Measurements from ENCODE around the gene ZNF664.

Gene ZNF664

GRCh38 chr12:124013073-124013472 is 40.1 kb downstream of the ZNF664 start:
- no peak for DNase-seq

DNA sequence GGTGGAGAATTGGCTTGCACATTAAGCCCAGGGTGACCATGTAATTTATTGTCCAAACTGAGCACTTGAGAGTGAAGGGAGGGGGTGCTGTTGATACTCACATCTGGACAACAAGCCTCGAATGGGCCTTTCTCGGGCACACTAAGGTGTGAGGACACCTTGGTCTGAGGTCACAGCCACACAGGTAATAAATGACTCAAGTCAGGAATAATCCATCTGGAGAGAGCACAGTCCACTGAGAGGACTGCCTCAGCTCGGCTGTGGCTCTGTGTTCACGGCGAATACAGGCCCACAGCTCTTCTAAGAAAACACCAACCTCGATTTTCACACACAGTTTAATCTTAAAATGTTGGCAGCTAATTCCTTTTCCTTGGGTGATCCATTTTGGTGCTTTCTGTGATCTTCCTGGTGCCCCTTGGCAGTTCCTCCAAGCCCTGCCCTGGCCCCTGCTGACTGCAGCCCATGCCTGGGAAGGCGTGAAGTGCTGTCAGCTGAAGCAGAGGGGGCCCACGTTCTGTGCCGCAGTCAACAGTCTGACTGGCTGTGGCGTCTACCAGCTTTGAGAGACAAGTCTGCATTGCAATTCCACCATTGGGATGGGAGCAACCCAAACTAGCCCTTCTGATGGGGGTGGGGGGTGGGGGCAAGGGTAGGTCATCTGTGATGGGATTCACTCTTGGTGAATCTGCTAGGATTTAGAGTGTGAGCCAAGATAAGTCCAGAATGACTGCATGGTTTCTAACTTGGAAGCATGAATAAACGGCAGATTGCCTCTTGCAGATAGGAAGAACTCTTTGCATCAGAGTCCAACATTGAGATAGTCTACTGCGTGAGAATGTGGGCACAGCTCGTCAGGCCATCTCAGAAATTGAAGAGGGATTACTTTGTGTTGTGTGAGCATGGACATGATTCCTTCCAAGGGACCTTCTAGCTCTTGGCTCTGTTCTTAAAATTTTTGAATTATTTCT is 42.8 kb downstream of the ZNF664 start:
- no peak for DNase-seq

- no peak for DNase-seq
Observed at GRCh38 chr12:124017064-124017463, 44.0 kb downstream of the ZNF664 start.

DNA sequence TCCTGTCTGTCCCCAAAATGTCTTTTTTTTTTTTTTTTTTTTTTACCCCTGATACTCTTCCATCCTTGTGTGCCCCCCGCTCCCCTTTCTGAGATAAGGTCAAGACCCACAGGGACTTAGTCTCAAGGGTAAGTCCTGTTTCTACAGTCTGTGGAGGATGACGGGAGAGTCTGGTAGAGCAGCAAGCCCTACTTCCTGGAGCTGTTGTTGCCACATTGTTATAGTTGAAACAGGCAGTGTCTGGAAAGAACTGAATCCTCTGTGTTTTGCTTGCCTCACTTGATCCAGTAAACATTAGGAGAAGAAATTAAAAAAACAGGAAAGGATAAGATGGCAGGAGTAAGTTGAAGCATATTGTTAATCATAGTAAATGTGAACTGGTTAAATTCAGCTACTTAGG is 45.5 kb downstream of the ZNF664 start:
- DNase-seq, result no peak

DNA sequence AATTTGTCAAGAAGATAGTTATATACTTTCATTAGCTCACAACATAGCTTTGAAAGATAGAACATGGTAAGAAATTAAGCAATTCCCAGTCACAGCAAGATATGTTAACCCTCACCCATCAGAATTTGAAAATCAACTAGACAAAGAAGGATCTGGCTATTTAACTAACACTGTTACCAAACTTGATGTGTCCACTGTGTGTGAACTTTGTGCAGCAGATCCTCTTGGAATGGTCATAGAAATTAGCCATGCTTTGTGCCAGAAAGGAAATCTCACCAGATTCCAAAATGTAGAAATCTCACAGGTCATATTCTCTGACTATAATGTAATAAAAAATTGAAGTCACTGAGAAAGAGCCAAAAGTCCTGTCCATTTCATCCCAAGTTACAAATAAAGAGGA is 46.1 kb downstream of the ZNF664 start:
- no peak for DNase-seq

- DNase-seq, result no peak
Observed at GRCh38 chr12:124020514-124020949, 47.5 kb downstream of the ZNF664 start.

- no peak for DNase-seq
Observed at GRCh38 chr12:124021007-124021406, 48.0 kb downstream of the ZNF664 start.

GRCh38 chr12:124022161-124022560 is 49.1 kb downstream of the ZNF664 start:
- no peak for DNase-seq

GRCh38 chr12:124024263-124024678 is 51.3 kb downstream of the ZNF664 start:
- DNase-seq, result no peak

DNA sequence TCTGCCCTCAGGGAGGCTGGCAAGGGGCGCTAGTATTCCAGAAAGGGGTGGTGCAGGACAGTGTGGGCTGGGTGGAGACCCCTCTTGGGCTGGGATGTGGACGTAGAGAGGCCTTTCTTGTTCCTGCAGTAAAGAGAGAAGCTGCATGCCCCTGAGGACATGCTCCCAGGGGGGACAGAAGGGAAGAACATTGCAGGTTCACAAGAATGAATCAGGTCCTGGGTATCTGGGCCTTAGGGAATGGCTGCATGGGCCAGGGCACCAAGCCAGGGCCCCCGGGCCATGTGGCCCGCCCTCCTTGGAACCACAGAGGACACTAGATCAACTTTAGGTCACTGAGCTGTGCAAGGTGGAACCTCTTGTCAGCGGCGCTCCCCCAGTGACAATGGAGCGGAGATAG is 51.8 kb downstream of the ZNF664 start:
- no peak for DNase-seq

DNA sequence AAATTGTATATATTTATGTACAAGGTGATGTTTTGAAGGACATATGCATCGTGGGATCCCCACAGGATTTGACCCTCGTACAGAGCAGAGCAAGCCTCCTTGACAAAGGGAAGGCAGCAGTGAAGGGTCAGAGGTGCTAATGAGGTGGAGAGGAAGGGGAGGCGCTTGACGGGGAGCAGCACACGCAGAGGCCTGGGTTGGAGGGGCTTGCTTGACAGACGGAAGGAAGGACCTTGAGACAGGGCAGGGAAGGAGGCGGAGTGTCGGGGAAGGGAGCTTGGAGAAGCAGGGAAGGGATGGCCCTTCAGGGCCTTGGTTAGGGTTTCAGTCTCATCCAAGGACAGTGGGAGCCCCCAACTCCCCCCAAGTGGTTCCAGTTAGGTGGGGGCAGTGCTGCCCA is 52.6 kb downstream of the ZNF664 start:
- no peak for DNase-seq

DNA sequence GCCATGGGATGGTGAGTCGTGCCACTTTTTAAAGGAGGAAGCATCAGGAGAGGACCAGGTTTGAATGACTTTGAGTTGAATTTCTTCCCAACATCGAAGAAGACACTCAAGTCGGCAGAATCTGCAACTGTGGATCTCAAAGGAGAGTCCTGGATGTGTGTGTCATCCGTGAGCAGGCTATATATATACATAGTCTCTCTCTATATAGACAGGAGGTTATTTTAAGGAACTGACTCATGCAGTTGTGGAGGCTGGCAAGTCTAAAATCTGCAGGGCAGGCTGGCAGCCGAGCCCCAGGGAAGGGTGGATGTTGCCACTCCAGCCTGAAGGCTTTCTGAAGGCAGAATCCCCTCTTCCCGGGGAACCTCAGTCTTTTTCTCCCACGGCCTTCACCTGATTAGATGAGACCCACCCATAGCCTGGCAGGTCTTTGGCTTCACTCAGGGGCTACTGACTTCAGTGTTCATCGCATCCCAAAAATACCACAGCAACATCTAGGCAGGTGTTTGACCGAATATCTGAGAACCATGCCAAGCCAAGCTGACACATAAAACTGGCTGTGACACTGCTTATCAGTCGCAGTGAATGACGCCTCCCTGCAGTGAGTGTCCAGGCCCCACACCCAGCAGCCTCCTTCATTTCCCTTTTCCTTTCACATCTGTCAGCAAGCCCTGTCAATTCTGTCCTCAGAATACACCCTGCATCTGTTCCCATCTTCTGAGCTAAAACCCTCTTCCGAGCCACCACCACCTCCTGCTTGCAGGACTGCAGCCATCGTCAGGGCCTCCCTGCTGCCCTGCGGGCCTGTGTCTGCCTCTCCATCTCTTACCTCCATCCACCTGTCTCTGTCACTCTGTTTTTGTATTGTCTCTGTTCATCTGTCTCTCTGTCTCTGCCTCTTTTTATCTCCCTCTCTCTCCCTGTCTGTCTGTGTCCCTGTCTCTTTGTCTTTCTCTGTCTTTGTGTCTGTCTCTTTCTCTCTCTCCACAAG is 54.0 kb downstream of the ZNF664 start:
- DNase-seq, result no peak

DNA sequence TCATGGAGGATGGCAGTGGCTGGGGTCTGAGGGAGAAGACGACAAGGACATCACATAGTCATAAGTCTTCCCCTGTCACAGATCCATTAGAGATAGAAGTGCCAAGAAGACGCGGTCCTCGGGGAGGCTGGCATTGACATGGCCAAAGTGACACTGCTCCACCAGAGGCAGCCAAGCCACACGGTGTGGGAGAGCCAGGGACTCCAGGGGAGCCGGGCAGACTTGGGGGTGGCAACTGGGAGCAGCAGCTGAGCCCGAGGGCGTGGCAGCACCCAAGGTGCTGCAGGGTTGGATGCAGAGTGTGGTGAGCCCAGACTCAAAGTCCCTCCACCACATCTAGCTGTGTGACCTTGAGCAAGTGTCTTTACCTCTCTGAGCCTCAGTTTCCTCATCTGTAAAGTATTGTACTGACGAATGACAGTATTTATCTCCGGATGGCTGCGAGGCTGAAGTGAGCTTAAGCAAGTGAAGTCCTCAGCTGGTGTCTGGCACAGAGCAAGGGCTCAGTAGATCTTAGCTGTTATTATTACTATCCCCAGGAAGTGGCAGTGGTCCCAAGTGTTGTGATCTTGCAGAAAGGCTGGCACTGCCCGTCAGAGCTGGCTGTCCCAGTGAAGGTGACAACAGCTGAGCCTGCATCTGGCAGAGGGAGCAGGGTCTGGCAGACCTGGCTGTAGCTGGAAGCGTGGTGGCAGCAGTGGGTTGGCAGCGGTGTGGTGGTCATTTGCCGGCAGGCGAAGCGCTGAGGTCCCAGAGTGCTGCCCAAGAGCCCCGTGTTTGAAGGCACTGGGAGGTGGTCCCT is 54.9 kb downstream of the ZNF664 start:
- DNase-seq, result no peak

DNA sequence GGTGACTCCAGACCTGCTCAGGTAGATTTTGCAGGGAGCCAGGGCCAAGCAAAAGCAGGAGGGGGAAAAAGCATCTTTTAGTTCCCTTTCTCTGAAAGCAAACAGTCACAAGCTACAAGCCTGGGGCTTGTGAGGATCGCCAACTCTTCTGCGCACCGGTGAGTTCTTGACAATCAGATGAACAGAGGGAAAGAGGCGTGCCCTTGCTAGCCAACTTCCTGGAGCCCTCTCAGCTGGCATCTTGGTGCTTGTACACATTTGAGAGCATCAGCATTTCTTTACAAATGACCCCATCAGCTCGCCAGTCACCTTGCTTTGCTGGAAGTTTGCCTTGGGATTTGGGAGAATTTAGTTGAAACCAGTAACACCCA is 55.5 kb downstream of the ZNF664 start:
- no peak for DNase-seq

- DNase-seq, result no peak
Observed at GRCh38 chr12:124030008-124030407, 57.0 kb downstream of the ZNF664 start.

GRCh38 chr12:124030510-124030909 is 57.5 kb downstream of the ZNF664 start:
- DNase-seq, result no peak

GRCh38 chr12:124031058-124031457 is 58.0 kb downstream of the ZNF664 start:
- DNase-seq, result no peak

DNA sequence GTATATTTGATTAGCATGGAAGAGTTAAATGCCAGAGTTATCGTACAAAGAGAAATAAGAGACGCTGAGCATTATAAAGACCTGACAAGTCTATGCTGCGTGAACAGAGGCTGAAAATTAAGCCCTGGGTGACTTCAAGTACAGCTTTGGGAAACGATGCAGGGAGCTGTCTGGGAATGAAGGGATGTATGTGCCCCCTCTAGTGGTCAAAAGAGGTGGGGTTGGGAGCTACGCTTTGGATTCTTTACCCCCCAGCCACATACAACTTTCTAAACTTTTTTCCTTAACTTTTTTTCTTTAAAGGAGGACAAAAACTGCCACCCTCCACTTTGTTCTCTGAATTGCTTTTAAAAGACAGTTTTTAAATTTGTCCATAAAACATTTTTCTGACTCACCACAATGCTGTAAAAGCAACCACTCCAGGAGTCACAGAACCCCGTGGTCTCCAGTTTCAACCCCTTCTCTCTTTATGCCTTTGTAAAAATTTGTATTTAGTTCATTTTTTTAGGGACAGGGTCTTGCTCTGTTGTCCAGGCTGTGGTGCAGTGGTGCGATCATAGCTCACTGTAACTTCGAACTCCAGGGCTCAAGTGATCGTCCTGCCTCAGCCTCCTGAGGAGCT is 59.4 kb downstream of the ZNF664 start:
- no peak for DNase-seq

GRCh38 chr12:124033859-124034258 is 60.8 kb downstream of the ZNF664 start:
- no peak for DNase-seq

DNA sequence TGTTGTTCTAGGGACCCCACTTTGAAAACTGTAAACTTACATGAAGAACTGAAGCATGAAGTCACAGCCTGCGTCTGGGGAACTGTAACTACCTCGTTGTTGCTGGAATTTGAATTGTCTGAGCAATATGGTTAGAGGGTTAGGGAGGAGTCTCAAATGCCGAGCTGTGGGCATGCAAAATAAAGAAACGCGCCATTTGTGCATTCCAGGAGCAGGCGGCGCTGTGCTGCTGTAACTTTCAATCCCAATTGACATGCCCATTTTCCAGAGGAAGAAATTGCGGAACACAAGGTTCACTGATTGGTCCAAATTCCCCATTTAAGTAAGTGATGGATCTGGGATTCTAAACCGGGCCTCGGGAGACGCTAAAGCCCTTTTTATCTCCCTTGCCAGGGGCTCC is 61.3 kb downstream of the ZNF664 start:
- no peak for DNase-seq

DNA sequence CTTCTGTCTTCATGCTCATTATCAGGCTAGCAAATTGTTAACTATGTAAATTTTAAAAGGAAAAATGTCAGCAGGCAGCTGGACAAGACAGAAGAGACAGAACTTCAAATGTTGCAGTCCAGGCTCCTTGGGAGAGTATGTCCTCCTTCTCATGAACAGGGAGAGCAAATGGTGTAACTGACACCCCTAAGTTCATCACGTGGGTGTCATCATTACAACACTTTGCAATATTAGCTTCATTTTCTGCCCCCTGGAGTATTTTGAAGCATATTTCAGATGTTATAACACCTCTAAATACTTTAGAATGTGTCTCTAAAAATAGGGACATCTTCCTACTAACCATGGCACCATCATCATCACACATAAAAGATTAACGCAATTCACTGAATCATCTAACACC is 62.1 kb downstream of the ZNF664 start:
- DNase-seq, result no peak

DNA sequence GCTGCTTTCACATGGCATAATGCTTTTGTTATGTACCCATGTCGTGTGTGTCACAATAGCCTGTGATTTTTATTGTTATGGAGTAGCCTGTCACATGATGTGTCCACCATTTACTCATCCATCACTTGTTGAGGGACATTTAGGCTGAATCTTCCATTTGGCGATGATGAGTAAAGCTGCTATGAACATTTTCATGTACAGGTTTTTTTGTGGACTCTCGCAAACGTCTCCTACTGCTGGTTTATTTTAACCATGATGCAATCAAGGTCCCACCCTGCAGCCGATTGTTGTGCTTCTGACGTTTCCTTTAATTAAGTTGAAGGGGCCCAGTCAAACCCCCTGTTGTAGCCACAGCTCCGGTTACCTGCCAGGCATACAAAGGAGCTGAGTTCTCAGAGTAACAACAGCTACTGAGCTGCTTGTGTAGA is 63.2 kb downstream of the ZNF664 start:
- DNase-seq, result no peak

Data from NCI-H1092 (cell line).